GM21526 (cell line): ENCODE measurements around the gene LDLRAD3.

Experiments used
- ATAC-seq: cut with Tn5 transposase; IDR thresholded peaks from one replicate; pipeline ENCODE4 v1.9.1; 2021; ENCODE audit warnings: moderate library complexity; ENCODE audit not compliant: unreplicated experiment, low FRiP score

Gene LDLRAD3

GRCh38 chr11:36066891-36067290, 123.0 kb downstream of the LDLRAD3 start:
- no peak for ATAC-seq

DNA sequence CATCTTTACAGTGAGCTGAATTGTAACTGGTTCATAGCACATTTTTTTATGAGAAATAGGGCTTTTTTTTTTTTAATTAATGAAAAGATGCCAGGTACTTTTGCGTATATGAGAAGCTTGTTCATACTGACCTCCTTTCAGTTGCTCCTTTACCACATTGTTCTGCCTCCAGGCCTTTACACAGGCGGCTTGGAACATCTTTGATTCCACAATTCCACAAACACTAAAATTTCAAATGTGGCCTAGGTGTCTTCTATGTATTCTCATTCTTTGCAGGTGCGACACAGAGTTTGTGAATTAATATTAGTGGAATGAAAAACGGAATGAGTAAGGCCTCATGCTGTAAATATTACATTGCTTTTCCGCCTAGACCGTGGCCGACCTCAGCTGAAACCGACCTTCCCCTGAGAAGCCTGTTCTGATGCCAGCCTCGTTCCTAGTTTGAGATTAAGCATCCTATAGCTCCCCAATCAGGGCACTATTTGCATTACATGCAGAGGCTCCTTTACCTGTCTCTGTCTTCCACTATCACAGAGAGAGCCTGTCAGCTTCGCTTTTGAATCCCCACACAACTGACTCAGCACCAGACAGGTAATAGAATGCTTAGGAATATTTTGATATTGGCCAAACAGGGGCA, 125.8 kb downstream of the LDLRAD3 start:
- ATAC-seq: no peak

DNA sequence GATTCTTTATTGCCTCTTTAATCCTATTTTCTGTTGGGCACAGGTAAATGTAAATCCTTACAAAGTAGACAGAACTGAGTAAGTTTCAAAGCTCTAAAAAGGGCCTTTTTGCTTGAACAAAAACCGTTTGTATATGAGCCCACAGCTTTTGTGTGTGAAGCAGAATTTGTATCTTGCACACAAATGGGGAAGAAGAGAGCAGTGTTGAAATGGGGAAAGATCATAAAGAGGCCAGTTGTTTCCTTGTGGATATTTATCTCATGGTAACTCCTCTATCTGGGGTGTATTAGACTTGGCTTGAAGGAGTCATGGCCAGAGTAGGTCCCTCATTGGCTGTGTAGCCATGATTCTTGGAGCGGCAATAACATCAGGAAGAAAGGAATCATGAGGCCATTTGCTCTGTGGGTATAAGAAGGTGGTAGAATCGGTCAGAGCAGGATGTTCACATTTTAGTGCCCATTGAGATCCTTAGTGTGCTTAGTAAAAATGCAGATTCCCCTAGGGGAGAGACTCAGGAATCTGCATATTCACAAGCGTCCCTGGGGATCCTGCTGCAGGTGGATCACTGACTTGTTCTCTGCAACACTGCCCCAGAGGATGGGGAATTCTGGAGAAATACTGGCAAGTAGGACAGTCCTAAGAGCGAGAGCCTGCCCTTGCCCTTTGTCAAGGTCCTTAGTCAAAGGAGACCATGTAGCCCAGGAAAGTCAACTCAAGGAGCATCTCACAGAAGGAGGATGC, 126.5 kb downstream of the LDLRAD3 start:
- no peak for ATAC-seq

DNA sequence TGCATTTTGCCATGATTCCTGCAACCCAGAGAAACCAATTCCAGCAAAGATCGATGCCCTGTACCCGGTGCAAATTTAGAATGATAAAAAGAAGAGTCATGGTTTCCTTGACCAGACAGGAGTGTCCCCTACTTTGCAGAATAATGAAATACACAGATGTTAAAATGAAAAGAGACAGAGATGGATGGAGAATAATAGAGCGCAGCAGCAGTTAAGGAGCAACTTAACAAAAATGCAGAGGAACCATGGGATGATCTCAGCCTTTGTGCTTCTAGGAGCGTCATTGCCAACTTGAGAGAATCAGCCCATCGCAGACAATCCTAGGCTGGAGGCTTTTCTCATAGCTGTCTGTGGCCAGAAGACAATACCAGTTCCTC, 127.1 kb downstream of the LDLRAD3 start:
- no peak for ATAC-seq

- ATAC-seq: no peak
Measured at GRCh38 chr11:36071917-36072500, 128.1 kb downstream of the LDLRAD3 start.

DNA sequence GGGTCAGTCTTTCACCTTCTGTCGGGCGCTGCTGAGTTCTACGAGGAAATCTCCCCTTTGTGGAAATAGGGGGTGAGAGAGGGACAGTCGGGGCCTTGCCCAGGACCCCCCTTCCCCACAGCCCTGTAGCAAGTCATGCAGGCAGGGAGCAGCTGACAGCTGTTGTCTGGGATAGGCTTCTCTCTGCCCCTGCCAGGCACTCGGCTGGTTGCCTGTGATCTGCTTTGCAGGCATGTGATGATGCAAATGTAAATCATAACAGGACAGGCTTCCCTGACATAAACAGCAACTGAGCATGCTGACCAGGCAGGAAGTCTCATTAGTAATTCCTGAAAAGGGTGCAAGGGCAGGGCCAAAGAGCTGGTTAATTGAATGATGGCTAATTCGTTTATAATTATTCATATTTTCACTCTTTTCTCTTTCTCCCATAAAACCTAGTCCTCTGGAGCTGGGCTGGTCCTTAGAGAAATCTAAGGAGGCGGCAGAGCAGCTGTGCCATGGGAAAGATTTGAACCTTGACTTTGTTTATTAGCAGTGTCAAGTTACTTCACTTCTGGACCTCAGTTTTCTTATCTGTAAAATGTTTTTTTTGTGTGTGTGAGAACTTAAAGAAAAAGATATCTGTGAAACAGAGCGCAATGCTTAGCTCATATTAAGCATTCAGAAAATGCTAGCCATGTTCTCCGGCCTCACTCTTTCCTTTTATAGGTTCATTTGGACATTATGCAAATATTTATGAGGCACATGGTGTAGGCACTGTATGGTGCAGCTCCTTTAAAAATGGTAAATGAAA, 129.7 kb downstream of the LDLRAD3 start:
- ATAC-seq: no peak

GRCh38 chr11:36074941-36075431, 131.1 kb downstream of the LDLRAD3 start:
- ATAC-seq: no peak

GRCh38 chr11:36077368-36077767, 133.5 kb downstream of the LDLRAD3 start:
- no peak for ATAC-seq

GRCh38 chr11:36077886-36078685, 134.2 kb downstream of the LDLRAD3 start:
- no peak for ATAC-seq

DNA sequence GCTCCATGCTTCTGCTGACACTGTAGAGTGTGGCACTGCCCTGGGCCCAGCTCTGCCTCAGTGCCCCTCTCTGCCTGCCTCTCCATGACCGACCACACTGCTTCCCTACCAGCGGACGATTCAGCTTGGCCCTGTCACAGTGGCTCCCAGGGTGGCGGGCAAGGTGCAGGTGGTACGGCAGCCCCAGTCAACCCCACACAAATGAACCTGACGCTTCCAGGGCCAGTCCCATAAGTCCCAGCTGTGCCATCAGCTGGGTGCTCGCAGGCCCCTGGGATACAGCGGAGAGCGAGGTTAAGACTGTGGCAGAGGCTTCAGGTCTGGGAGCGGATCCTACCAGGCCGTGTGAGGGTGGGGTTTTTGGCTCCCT, 134.8 kb downstream of the LDLRAD3 start:
- ATAC-seq: no peak

GRCh38 chr11:36079878-36080675, 136.2 kb downstream of the LDLRAD3 start:
- ATAC-seq: no peak

DNA sequence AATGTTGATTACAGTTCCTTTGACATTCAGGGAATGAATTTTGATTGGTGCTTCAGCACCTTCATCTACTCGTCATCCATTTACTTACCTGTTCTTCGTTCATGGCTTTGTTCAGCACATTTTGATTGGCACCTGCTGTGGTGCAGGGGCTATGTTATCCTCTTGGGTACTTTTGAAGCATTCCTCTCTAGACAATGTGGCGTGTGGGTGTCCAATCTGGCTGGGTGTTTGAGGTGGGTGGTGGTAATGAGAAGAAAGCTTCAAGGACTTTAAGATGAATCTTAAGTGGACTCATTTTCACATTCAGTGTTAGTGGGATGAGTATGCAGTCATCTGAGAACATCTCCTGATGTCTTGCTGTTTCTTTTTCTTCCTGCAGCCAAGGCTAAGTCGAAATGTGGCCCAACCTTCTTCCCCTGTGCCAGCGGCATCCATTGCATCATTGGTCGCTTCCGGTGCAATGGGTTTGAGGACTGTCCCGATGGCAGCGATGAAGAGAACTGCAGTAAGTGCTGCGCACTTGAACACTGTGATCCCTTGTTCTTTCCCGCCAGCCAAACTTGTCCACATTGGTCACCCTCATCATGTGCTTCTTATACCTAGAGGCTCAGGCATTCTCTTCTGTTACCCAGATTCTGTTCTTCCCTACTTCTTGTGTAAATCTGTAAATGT, 137.5 kb downstream of the LDLRAD3 start:
- ATAC-seq: no peak

DNA sequence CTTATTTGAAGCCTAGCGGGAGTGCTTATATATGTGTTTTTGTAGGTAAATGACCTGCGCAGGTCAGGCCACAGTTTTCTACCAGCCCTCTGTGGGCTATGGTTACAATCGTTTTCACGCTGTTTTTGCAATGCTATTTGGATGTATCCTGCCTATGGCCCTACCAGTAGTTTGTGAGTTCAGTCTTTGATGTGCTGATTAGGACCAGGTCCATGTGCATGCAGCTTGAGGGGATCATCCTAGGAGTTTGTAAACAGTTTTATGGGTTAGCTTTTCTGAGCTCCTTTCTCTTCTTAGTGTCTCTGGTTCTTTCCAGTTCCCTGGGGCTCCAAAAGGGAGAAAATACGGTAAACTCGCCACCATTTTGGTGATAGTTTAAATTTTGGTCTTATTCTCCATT, 142.5 kb downstream of the LDLRAD3 start:
- no peak for ATAC-seq

DNA sequence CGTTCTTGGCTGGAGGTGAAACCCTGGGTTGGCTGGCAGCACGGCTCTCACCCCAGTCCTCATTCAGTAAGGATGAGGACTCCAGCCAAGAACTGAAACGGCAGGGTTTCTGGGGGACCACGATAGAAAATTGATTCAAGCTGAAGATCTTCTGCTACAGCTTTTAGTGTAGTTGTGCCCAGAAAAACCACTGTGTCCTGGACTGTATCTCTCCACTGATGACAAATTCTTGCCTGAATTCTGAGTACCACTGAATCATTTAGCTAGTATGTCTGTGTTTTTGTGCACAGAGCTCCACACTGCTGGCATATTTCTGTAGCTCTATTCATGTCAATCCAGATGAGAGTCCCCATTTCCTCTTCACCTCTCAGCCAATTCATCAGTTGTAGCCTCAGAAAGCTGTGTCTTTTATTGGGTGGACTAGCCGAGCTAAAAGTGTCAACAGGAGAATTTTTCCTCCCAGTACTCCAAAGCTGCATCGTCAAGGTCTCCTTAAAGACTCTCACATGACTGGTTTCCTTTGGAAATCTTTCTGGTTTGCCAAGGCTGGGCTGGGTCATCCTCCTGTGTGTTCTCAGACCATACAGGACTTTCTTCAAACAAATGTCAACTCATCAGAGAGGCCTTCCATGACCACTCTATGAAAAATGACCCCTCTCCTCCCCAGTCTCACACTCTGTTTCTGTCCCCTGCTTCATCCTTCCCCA, 144.6 kb downstream of the LDLRAD3 start:
- ATAC-seq: no peak

DNA sequence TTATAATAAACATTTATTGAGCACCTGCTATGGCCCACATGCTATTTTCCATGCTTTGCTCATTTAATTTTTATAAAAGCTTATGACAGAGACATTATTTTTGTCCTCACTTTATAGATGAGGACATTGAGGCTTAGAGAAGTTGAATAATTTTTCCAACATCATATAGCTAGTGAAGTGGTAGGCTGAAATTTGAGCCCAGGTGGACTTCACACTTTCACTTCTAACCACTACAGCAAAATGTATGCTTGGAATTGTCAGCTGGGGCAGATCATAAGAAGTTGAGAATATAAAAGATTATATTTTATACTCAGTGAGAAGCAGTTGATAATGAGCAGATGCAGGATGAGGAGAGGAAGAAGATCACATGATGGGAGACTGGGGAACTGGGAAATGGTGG, 146.1 kb downstream of the LDLRAD3 start:
- ATAC-seq: no peak

DNA sequence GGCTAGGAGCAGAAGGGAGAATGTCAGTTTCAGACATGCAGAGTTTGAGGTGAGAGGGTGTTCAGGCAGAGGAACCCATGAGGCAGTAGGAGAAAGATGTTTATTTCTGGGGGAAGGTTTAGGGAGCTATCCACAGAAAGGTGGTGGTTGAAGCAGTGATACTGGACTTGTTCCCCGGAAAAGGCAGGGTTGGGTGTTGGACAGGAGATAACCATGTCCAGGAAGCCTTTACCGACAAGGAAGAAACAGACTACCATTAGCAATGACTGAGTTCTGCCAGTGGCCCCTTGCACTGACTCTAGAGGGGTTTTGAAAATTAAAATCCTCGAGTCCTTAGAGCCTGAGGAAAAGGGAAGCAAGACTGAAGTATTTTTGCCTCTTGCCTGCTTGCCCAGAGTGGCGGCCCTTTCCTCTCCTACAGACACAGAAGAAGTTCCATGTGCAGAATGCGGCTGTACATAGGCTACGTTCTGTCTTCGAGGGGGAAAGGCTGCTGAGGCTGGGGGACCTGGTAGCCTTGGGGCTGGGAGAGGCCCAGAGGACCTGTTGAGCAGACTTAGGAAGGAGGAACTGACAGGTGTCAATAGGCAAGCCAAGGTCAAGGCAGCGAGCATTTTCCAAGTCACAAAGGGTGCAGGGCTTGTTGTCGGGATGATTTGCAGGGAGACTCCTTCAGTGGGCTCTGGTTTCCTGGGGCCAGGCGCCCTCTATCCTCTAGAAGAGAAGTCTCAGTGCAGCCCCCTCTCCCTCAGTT, 146.7 kb downstream of the LDLRAD3 start:
- ATAC-seq: no peak

DNA sequence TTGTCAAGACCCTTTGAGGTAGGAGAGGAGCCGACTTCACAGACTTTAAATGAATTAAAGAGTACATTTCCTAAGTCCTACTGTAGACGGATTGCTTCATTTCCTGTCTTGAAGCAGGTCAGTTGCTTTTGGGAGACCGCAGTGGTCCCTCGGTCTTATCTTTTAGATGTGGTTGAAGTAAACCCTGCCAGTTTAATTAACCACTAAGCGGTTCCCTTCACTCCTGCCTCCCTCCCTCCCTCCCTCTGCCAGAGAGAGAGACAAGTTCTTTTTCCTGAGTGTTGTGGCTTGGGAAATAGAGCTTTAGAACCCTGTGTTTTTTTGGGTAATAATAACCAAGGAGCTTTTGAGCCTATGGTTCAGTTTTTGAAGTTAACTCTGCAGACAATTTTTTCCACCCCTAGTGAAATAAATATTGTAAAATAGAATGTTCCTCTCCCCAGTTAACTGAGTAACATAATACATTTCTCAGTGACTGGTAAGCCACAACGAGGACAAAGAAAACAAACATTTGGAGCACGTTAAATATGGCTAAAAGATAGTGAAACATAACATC, 147.5 kb downstream of the LDLRAD3 start:
- no peak for ATAC-seq
